ENCODE data around the gene AGPAT3. TPM values are rescaled to one million over a fixed set of nuclear protein-coding genes. Genes with fewer than 3 reads are reported as not detected.
A peak's percentile ranks its signal among the peaks of the same experiment; 100 is the strongest.

Gene AGPAT3
- total RNA-seq, 1 donor from 2014 or later, result 93.4 TPM

DNA sequence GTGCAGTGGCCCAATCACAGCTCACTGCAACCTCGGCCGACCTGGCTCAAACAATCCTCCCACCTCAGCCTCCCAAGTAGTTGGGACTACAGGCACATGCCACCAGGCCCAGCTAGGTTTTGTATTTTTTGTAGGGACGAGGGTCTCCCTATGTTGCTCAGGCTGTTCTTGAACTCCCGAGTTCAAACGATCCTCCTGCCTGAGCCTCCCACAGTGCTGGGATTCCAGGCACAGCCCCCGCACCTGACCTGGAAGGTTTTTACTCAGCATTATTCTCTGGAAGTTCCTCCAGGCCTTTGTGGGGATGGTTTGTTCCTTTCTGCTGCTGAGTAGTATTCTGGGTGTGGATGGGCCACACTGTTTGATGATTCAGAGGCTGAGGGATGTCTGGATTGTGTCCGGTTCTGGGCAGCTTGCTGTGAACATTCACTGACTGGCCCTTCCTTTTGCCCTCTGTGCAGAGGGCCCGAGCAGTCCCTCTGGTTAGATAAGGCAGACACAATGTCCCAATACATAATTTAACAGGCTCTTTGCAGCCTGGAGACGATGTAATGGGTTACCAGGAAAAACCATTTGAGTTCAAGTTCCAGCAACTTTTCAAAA, 141.1 kb downstream of the AGPAT3 start:
- intact Hi-C loops (cut with DNase I), result no loop called here
- ATAC-seq (peak; percentile 89), DNase-seq (ENCODE audit: missing footprints) (no peak)

DNA sequence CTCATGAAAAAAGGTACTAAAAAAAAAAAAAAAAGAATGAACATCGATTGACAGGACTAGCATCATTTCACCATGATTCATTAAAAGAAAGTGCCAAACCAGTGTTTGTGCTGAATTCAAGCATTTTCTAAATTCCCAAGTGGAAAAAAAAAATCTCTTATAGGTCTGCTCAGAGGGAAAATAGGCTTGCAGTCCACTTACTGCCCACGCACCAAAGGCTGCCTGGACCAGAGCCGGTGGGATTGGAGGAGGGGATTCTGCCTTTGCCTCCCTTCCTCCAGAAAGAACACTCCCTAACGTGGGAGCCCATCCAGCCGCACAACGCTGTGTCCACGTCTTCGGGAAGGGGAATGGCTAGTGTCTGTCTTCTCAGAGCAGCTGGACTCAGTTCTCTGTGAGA, 141.6 kb downstream of the AGPAT3 start:
- DNase-seq (ENCODE audit: missing footprints), result no peak
- peak; percentile 67 for ATAC-seq
- intact Hi-C loops (cut with DNase I), result no loop called here

DNA sequence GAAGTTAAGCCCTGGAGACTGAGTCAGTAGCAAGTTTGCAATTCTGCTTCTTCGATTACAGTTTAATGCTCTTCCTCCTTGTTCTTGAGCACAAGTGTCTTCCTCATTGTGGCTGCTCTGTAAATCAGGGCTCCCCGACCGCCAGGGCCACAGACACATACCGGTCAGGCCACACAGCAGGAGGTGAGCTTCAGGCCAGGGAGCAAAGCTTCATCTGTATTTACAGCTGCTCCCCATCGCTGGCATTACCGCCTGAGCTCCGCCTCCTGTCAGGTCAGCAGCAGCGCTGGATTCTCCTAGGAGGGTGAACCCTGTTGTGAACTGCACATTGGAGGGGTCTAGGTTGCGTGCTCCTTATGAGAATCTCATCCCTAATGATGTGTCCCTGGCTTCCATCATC, 145.4 kb downstream of the AGPAT3 start:
- intact Hi-C loops (cut with DNase I), result no loop called here
- ATAC-seq, result no peak
- DNase-seq (ENCODE audit: missing footprints), result no peak

DNA sequence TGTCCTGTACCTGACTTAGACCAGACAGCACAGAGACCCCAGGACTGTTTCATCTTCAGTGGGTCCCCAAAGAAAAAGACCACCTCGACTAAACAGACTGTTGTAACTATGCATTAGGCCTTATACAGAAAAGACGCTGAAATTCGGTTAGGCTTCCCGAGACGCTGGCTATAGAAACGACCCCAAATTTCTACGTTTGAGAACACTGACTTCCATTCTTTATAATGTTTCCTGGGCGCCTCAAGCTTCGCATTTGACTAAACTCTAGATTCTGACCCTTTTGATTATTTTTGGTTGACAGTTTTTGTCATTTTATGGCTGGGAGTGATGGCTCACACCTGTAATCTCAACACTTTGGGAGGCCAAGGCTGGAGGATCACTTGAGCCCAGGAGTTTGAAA, 146.1 kb downstream of the AGPAT3 start:
- ATAC-seq (no peak), DNase-seq (ENCODE audit: missing footprints) (no peak)
- intact Hi-C loops (cut with DNase I), result no loop called here

DNA sequence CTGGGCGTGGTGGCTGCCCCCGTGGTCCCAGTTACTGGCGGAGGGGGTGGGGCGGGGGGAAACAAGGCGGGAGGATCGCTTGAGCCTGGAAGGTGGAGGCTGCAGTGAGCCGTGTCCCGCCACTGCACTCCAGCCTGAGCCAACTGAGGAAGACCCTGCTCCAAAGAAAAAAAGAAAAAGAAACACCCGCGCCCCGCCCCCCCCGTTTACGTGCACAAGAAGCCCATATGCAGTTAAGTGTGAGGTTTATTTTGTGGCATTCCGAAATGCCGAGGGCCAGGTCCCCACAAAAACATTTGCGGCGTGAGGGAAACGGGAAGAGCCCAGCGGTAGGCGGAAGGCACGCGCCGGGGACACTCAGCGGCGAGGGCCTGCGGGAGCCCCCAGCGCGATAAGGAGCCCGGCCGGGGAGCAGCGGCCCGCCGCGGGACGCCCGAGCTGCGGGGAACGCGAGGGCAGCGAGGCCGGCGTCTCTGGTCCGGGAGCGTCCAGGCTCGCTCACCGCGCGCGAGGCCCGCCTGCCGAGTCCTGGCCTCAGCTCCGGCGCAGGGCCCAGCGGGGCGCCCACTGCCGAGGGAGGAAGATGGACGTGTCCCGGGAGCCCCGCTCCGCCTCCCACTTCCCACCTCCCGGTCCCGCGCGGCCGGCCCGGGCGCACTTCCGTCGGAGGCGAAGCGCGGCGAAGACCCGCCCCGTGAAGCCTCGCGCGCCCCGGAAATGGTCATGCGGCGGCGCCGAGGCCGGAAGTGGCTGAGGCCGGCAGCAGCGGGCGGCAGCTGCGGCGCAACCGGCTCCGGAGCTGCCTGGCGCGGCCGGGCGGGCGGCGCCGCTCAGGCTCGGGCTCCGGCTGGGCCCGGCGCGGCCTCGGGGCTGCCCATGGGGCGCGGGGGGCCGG, 146.8 kb downstream of the AGPAT3 start, which contains the start of gene TRAPPC10:
TSS of gene TRAPPC10 (plus strand) at position 731 of the 895 bp plus-strand sequence. CDS start 185 bp downstream, outside the sequence.
- intact Hi-C loops (cut with DNase I), result no loop called here
- DNase-seq (ENCODE audit: missing footprints) (peak; percentile 95), ATAC-seq (peak; percentile 94)

DNA sequence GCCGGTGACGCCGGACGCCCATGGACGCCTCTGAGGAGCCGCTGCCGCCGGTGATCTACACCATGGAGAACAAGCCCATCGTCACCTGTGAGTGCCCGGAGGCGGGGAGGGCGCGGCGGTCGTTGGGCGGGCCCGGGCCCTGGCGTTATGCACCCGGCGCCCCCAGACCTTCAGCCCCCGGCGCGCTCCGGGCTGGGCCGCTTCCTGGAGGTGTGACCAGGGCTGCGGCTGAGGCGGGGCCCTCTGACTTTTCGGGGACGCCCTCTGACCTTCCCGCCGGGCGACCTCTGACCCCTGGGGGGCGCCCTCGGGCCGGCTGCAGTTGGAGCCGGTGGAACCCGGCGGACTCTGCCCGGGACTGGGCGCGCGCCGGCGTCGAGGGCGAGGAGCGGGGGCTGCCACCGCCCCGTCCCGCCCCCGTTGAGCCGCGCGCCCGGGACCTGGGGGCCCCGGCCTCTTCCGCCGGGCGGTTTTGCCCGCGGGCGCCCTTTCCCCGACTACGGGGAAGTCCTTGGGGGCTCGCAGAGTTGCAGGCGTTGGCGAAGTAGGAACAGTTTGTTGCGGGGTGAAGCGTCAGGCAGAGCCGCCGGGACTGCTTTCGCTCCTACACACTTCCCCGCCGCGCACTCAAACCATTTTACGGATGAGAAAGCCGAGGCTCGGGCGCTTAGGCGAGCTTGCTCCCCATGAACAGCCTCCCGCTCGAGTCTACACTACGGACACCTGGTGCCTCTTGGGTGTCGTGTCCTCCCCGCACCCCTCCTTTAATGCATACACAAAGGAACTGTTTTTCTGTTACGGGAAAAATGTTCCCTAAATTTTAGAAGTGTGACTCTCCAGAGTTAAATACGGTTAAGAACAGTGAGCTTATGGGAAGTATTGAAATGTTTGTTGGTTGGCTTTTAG, 147.7 kb downstream of the AGPAT3 start:
- peak; percentile 82 for DNase-seq (ENCODE audit: missing footprints)
- intact Hi-C loops (cut with DNase I), result no loop called here
- peak; percentile 47 for ATAC-seq

DNA sequence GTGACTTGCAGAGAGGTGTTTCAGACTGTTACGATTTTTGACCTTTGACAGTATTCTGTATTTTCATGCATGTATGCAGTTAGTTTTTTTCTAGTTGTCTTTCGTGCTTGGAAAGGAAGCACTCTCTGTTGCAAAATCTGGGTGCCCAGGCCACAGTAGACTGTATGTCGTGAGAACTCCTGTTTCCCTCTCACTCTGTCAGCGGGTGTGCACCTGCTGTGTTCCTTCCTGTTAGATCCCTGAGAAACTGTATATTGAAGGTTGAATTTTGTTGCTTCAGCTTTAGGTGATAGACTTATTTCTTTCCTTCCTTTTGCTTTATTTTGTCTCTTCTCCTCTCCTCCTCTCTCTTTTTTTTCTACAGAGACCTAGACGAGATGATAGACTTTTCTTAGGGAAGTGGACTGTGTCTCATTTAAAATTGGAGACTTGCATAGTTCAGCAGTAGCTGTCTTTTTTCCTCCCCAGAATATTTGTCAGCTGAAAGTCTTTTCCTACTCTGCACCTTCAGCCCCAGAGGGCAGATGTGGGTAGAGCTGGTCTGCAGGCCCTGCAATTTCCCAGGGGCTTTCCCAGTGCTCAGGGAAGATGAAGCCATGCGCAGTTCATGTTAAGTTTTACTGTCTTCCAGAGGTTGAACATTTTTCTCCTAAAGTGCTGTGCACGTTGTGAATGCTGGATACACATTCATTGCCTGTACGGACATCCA, 148.5 kb downstream of the AGPAT3 start:
- no peak for ATAC-seq
- intact Hi-C loops (cut with DNase I), result no loop called here
- DNase-seq (ENCODE audit: missing footprints), result no peak

DNA sequence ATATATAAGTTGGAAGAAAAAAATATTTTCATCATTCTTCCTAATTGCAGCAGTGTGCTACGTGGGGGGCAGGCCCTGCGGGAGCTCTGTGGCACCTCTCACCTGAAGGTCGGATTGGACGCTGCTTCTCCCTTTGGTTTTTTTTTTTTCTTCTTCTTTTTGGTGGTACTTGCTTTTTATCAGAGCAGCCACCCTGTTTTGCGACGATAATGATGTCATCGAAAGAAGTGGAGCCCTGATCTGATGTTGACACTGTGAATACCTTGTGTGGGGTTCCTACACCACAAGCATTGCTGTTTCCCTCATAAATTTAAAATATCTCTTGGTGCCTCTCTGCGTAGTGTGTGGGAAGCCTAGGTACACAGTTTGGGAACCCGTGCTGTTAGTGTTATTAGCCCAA, 152.6 kb downstream of the AGPAT3 start:
- intact Hi-C loops (cut with DNase I), result no loop called here
- ATAC-seq (no peak), DNase-seq (ENCODE audit: missing footprints) (no peak)

DNA sequence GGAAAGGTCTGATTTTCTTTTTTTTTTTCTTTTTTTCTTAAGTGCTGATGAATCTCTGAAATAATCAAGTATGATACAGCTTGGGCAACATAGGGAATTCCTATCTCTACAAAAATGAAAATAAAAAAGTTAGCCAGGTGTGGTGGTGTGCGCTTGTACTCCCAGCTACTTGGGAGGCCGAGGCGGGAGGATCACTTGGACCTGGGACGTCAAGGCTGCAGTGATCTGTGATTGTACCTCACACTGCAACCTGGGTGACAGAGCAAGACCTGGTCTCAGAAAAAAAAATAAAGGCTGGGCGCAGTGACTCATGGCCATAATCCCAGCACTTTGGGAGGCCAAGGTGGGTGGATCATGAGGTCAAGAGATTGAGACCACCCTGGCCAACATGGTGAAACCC, 153.1 kb downstream of the AGPAT3 start:
- intact Hi-C loops (cut with DNase I), result no loop called here
- no peak for DNase-seq (ENCODE audit: missing footprints)
- no peak for ATAC-seq

DNA sequence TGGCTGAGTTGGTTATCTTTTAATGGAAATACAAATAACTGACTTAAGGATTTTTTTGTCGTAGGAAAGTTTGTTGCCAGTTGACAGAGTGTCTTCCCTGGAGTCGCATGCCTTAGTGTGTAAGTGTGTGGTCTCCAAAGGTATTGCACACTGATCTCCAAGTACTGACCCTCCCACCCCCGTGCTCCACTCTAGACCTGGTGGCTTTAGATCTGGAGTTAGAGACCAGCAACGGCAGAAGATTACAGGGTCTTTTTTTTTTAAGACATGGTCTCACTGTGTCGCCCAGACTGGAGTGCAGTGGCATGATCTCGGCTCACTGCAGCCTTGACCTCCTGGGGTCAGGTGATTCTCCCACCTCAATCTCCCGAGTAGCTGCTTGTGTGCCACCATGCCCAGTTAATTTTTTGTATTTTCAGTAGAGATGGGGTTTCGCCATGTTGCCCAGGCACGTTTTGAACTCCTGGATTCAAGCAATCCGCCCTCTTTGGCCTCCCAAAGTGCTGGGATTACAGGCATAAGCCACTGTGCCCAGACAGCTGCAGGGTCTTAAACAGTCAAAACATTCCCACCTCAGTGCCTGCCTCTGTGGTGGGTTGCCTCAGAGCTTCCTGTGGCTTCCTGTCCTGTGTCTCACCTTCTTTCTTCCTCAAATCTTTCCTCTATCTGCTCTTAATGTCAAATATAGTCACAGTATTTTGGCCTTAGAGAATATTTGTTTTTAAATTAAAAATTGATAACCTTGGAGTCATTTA, 154.0 kb downstream of the AGPAT3 start:
- ATAC-seq (no peak), DNase-seq (ENCODE audit: missing footprints) (no peak)
- intact Hi-C loops (cut with DNase I), result no loop called here

DNA sequence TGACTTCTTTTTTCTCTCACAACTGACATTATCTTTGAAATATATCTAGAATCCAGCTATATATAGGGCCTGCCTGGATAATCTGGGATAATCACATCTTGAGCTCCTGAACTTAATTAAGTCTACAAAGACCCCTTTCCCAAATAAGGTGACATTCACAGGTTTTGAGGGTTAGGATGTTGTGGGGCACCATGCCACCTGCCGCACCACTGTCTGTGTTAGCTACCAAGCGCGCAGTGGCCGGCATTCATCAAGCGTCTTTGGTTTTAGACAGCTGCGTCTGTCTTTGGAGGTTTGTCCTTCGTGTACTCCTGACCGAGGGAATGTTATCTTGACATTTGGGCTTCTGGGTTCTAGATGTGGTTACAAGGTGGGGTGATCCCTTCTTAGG, 154.5 kb downstream of the AGPAT3 start:
- ATAC-seq, result peak; percentile 15
- intact Hi-C loops (cut with DNase I), result no loop called here
- no peak for DNase-seq (ENCODE audit: missing footprints)

DNA sequence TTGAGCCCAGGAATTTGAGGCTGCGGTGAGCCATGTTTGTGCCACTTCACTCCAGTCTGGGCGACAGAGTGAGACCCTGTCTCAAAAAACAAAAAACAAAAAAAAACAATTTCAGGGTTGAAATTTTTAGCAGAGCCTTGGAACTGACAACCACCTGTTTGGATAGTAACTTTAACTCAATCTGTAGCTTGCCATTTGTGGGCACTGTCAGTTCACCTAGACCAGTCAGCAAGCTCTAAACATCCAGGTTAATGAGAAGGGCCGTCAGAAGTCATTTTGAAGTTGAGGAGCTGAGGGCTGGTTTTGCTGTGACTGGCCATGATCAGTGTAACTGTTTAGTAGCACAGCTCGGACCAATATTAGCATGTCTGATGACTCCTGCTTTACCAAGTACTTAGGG, 155.5 kb downstream of the AGPAT3 start:
- intact Hi-C loops (cut with DNase I), result loop anchor here (2.0 kb wide), 1 partner anchor 16 kb away; no protein-coding TSS in a partner anchor
- DNase-seq (ENCODE audit: missing footprints) (no peak), ATAC-seq (no peak)

DNA sequence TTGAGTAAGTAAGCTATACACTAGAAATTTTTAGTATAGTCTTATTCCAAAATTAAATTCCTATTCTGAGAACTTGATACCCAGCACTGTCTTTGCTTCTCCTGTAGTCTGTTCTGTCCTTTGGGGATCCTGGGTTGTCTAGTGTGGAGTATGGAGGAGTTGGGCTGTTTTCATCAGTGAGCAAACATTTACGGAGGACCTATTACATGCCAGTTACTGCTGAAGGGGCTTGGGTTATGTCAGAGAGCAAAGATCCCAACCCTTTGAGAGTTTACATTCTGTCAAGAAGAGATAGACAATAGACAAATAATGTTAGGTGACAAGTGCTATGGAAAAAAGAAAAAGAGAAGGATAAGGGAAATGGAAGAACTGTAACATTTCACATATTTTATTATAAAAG, 156.0 kb downstream of the AGPAT3 start:
- DNase-seq (ENCODE audit: missing footprints) (no peak), ATAC-seq (no peak)
- intact Hi-C loops (cut with DNase I), result loop anchor here (2.0 kb wide), 1 partner anchor 16 kb away; no protein-coding TSS in a partner anchor

DNA sequence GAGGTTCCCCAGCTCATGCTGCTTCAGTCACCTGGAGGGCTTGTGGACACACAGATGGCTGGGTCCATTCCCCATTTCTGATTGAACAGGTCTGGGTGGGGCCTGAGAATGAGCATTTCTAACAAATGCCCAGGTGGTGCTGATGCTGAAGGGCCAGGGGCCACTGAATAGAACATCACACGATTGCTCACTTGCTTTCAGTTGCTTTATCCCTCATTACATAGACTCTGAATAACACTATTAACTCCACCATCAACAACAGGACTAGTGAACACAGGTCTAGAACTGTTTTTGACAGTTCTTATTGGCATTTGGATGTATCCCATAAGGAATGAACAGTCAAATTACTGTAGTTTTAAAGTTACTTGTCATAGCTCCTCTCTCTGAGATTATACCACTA, 159.2 kb downstream of the AGPAT3 start:
- DNase-seq (ENCODE audit: missing footprints) (no peak), ATAC-seq (no peak)
- intact Hi-C loops (cut with DNase I), result no loop called here

DNA sequence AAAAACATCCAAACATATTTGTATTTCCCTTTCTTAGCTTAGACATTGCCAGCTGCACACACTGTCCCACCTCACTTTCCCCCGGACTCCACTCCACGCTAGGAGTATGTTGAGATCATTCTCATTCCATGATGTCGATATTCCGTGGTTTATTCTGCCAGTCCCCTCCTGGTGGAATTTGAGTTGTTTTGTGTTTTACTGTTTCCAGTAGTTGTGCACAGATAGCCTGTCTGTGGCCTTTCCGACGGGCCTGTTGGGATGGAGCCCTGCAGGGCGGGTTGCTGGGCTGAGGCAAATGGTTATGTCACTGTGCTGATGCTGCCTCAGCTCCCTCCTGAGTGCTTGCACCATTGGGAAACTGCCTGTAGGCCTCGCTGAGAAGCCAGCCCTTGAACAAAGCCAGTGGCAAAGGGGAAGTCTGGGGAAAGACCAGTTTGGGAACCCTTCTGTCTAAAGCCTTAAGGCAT, 159.9 kb downstream of the AGPAT3 start:
- ATAC-seq (peak; percentile 86), DNase-seq (ENCODE audit: missing footprints) (peak; percentile 83)
- intact Hi-C loops (cut with DNase I), result no loop called here

DNA sequence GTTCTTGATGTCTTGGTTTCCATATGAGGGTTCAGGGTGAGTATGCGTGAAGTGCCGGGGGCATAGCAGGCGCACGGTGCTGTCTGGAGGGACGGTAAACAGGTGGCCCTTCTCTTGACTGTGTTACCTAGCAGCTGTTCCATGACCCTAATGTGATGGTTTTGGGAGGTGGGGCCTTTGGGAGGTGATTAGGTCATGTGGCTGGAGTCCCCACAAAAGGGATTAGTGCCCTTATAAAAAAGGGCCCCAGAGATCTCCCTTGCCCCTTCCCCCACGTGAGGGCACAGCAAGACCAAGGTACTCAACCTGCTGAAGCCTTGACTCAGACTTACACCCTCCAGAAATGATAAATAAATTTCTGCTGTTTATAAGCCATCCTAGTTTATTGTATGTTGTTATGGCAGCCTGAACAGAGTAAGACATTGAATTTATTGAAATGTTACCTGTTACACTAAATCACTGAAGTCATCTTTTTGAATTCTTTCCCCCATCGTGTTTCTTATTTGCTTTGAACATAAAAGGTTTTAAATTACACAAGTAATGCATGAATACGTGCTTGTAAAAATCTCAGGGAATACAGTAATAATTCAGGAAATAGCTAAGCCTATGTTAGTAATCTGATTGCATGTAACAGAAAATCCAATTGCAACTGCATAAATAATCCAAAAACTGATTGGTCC, 162.7 kb downstream of the AGPAT3 start:
- intact Hi-C loops (cut with DNase I), result no loop called here
- no peak for DNase-seq (ENCODE audit: missing footprints)
- ATAC-seq, result no peak

DNA sequence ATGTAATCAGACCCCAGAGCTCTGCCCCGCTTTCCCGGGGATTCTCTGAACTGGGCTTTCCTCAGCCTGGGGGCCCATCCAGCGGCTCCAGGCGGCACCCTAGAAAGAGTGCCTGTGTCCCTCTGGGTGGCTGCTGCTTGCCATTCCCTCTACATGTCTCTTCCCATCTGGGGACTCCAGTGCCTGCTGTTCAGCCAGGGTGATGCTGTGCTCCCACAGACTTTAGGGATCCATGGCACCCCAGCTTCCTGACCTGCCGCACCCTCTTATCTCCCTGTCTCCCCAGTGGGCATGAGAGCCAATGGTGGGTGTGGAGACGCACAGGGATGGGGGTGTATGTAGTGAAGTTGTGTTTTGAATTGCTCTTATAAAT, 163.2 kb downstream of the AGPAT3 start:
- no peak for ATAC-seq
- no peak for DNase-seq (ENCODE audit: missing footprints)
- intact Hi-C loops (cut with DNase I), result no loop called here

Data from Right ventricle myocardium inferior (tissue), 1 donor.